Parathyroid adenoma (tissue), 2 donors: ENCODE results near the gene RNF208.

Source experiments
- H2AFZ ChIP-seq: fragments of 300-600 bp; sonication (generic); one replicate; pipeline ENCODE4 v1.7.0; 2017; ENCODE audit warnings: antibody characterized with exemption, mild to moderate bottlenecking
- H3K27ac ChIP-seq: fragments of 300-600 bp; sonication (generic); one replicate; pipeline ENCODE4 v1.7.0; 2017
- H3K27me3 ChIP-seq: fragments of 300-600 bp; sonication (generic); one replicate; pipeline ENCODE4 v1.7.0; 2017; ENCODE audit warnings: low read length; ENCODE audit not compliant: control insufficient read depth, insufficient read depth
- H3K36me3 ChIP-seq: fragments of 300-600 bp; sonication (generic); one replicate; pipeline ENCODE4 v1.7.0; 2017; ENCODE audit warnings: low read length; ENCODE audit not compliant: control insufficient read depth, insufficient read depth
- H3K4me1 ChIP-seq: fragments of 300-600 bp; sonication (generic); one replicate; pipeline ENCODE4 v1.7.0; 2017; ENCODE audit warnings: control low read depth
- H3K4me2 ChIP-seq: fragments of 300-600 bp; sonication (generic); one replicate; pipeline ENCODE4 v1.7.0; 2017; ENCODE audit warnings: low read length
- H3K4me3 ChIP-seq: fragments of 300-600 bp; sonication (generic); one replicate; pipeline ENCODE4 v1.7.0; 2017; ENCODE audit warnings: low read depth, low read length
- H3K79me2 ChIP-seq: fragments of 300-600 bp; sonication (generic); one replicate; pipeline ENCODE4 v1.7.0; 2017; ENCODE audit warnings: control low read depth
- H3K9ac ChIP-seq: fragments of 300-600 bp; sonication (generic); one replicate; pipeline ENCODE4 v1.7.0; 2017; ENCODE audit warnings: mild to moderate bottlenecking
- H3K9me3 ChIP-seq: fragments of 300-600 bp; sonication (generic); one replicate; pipeline ENCODE4 v1.7.0; 2017; ENCODE audit warnings: low read length; ENCODE audit not compliant: control insufficient read depth
- TF ChIP-seq, protein P1 (sequence below): fragments of 300-600 bp; sonication (generic); IDR thresholded peaks from one replicate; pipeline ENCODE4 v1.7.0; 2017; ENCODE audit warnings: antibody characterized with exemption, mild to moderate bottlenecking
- donor health status: primary hyperparathyroidism.

RNF208 gene

DNA sequence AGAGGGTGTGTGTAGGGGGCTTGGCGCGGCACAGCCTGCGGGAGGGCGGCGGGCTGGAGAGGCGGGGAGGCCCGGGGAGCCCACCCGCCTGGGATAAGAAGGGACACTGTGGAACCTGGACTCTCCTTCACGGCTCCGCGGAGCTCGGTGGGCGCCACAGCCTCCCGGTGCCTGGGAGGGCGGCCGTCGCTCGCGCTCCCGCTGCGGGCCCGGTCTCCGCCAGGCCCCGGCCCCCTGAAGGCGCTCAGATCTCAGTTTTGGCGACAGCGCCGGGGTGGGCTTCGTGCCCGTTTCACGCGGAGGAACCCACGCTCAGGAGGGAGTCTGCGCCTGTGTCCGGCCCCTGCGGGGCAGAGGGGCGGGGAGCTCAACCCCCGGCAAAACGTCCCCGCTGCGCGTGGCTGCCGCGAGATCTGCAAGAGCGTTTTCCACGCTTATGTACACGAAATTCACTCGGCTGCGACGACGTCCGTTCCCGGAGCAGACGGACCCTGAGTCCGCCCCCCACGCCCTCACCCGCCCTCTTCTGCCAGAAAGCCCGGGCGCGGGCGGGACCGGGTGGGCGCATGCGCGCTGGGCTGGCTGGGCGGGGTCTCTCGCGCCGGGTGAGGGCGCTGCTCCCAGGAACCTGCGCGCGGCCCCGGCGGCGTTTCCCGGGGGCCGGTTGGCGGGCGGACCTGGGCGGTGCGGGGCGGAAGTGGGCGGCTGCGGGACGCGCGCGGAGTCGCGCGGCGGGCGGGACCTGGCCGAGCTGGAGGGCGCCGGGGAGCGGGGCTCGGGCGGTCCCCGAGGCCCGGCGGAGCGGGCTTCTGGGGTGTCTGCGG lies 32.8 kb upstream of the RNF208 start, which contains the start of gene NELFB:
NELFB (plus strand) TSS at position 704 of the 824 bp plus-strand sequence.
- Histone ChIP-seq H3K9ac (no peak within 1 kb of the TSS), H3K9me3 (no peaks in the 10 kb centered on the region), H3K4me1 (peaks cover 3% of the 10 kb centered on the region), H3K27ac (peak within 1 kb of the TSS; percentile 24), H2AFZ (peak within 1 kb of the TSS; percentile 83), H3K36me3 (no peaks in the 10 kb centered on the region), H3K4me3 (peak within 1 kb of the TSS; percentile 88), H3K4me2 (peak within 1 kb of the TSS; percentile 79), H3K27me3 (no peaks in the 10 kb centered on the region), H3K79me2 (no peaks in the 10 kb centered on the region)
- TF ChIP-seq, protein P1, sequence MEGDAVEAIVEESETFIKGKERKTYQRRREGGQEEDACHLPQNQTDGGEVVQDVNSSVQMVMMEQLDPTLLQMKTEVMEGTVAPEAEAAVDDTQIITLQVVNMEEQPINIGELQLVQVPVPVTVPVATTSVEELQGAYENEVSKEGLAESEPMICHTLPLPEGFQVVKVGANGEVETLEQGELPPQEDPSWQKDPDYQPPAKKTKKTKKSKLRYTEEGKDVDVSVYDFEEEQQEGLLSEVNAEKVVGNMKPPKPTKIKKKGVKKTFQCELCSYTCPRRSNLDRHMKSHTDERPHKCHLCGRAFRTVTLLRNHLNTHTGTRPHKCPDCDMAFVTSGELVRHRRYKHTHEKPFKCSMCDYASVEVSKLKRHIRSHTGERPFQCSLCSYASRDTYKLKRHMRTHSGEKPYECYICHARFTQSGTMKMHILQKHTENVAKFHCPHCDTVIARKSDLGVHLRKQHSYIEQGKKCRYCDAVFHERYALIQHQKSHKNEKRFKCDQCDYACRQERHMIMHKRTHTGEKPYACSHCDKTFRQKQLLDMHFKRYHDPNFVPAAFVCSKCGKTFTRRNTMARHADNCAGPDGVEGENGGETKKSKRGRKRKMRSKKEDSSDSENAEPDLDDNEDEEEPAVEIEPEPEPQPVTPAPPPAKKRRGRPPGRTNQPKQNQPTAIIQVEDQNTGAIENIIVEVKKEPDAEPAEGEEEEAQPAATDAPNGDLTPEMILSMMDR, result no peak

DNA sequence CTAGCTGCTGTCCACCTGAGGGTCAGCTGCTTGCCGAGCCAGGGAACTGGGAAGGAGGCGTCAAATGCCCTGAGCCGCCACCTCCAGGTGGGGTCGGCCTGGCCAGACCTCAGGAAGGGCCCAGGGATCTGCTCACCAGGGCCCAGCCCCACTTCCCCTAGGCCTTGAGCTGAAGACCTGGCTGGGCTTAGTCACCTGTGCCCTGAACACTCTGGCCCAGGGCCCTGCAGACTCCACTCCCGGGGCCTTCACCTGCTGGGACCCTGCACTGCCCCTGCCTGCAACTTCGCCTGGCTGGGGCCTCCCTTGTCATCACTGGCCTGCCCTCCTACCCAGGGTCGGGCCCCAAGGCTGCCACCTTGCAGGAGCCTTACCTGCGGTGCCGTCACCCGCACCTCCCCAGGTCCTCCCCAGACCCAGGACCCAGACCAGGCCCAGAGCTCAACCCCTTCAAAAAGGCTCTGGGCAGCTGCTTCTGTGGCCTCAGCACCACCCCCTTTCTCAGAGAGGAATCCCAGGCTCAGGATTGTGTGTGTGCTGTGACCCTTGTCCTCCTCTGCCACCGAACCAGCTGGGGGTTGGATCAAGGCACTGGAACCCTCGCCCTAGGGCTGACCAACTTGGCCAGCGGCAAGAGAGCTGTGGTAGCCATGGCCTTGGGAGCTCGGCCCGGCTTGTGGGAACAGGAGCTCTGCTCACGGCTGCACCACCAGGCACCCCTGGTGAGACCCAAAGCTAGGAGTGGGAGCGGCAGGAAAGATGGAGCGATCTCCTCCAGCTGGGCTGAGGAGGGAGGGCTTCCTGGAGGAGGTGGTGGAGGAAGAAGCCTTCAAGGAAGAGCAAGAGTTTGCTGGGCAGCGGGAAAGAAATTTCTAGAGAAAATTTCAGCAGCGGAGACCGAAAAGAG lies 31.9 kb upstream of the RNF208 start:
- Histone ChIP-seq H3K27ac (no peak overlapping the region), H3K4me2 (peak overlapping the region; percentile 79), H3K27me3 (no peaks in the 10 kb centered on the region), H3K9me3 (no peaks in the 10 kb centered on the region), H2AFZ (peak overlapping the region; percentile 63), H3K9ac (no peak overlapping the region), H3K36me3 (no peaks in the 10 kb centered on the region), H3K4me3 (peak overlapping the region; percentile 75), H3K4me1 (peaks cover 3% of the 10 kb centered on the region), H3K79me2 (no peaks in the 10 kb centered on the region)
- TF ChIP-seq, protein P1, result no peak

DNA sequence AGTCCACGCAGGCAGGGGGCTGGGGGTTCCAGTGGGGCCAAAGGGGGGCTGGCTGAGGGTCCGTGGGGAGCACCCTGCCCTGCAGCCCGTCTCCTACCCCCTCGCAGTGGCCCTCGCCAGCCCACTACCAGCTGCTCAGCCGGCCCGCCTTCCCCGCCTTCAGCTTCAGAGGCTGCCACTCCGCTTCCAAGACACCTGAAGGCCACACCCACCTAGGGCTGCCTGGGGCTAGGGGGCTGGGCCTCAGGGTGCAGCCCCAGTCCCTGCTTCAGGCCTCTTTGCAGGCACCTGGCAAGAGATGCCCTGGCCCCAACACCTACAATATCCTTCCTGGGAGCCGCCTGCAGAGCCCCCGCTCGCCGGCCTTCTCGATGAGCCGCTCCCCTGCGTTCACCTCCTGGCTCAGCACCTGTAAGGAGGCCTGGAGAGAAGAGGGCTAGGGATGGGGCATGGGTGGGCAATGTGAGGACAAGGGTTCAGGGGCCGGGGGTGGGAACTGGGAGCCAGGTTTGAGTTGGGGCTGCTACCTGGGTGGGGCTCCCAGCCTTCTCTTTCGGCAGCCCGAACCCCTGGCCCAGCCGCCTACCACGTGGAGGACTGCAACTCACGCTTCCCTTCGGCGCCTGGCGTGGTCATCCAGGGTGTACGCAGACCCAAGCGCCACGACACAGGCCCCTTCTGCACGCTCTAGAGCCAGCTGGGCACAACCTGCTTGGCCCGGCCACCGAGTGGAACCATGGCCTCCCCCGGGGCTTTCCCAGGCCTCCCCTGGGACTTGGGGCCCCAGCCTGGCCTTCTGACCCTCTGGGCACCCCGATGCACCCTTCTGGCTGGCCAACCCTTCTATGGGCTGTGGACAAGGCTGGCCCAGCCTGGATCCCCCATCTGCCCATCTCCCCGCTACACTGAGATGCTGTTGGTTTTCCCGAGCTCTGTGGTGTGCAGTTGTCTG lies 30.8 kb upstream of the RNF208 start:
- Histone ChIP-seq H3K4me1 (peaks cover 3% of the 10 kb centered on the region), H3K9me3 (no peaks in the 10 kb centered on the region), H3K27ac (no peak overlapping the region)

More for the DNA sequence above, 30.8 kb upstream of the RNF208 start:
- TF ChIP-seq, protein P1, result no peak
- H3K79me2 ChIP-seq, result no peaks in the 10 kb centered on the region
- H2AFZ ChIP-seq, result no peak overlapping the region
- H3K36me3 ChIP-seq, result no peaks in the 10 kb centered on the region
- no peak overlapping the region for H3K4me2 ChIP-seq
- no peaks in the 10 kb centered on the region for H3K27me3 ChIP-seq
- no peak overlapping the region for H3K9ac ChIP-seq
- no peak overlapping the region for H3K4me3 ChIP-seq
